Vagina (tissue), 2 donors: Measurements from ENCODE around the gene MSI2. TPM values are rescaled to one million over a fixed set of nuclear protein-coding genes. Genes with fewer than 3 reads are reported as not detected.

Experiments
- DNase-seq, 2 donors: peaks; one replicate each; pipeline ENCODE4 v3.0.0-alpha.2; 2017; ENCODE audit errors: extremely low spot score in 2 of 2
- H3K27ac ChIP-seq: fragments of 200-600 bp; sonication (generic); one replicate; pipeline ENCODE4 v1.5.1; 2019
- H3K27me3 ChIP-seq: fragments of 200-600 bp; sonication (generic); one replicate; pipeline ENCODE4 v1.5.1; 2019
- H3K36me3 ChIP-seq, 2 donors: fragments of 200-600 bp; sonication (generic); one replicate each; pipeline ENCODE4 v1.5.1; 2017 to 2019
- H3K4me1 ChIP-seq: fragments of 200-600 bp; sonication (generic); one replicate; pipeline ENCODE4 v1.5.1; 2019
- H3K4me3 ChIP-seq, 2 donors: fragments of 200-600 bp; sonication (generic); 1 replicate in 1 of 2; 2 replicates in 1 of 2; pipeline ENCODE4 v1.5.1; 2016 to 2019
- H3K9me3 ChIP-seq: fragments of 200-600 bp; sonication (generic); one replicate; pipeline ENCODE4 v1.5.1; 2019
- CTCF ChIP-seq, 3 experiments: fragments of 450-650 bp in 2 of 3; fragments of 200-600 bp in 1 of 3; sonication (generic) in 1 of 3; IDR thresholded peaks; one replicate each; pipeline ENCODE4 v1.5.1; 2017 to 2019; ENCODE audit warnings: antibody characterized with exemption in 3 of 3, mild to moderate bottlenecking in 2 of 3, moderate library complexity in 2 of 3
- POLR2A ChIP-seq, 2 donors: fragments of 450-650 bp; IDR thresholded peaks; one replicate each; pipeline ENCODE4 v1.6.1; 2017; ENCODE audit warnings: antibody characterized with exemption in 2 of 2, mild to moderate bottlenecking in 2 of 2, moderate library complexity in 2 of 2
- POLR2AphosphoS5 ChIP-seq, 2 donors: sonication (generic); formaldehyde crosslinking; IDR thresholded peaks; one replicate each; pipeline ENCODE4 v1.9.0; 2017; ENCODE audit warnings: antibody characterized with exemption in 2 of 2, mild to moderate bottlenecking in 2 of 2, low read depth in 1 of 2; ENCODE audit not compliant: insufficient read depth in 1 of 2
- intact Hi-C: fragments of 100-400 bp; cut with DNase I; formaldehyde crosslinking; loops from one replicate; pipeline ENCODE4 v1.15.1; 2023
- total RNA-seq: library from RNA; depleted of rRNA; stranded (reverse); fragments of >200 nt; gene quantifications from one replicate; pipeline ENCODE4 v1.2.3, GENCODE V29; 2016

MSI2 gene
- total RNA-seq, 1 donor from 2014 or later: 27.3 TPM

GRCh38 chr17:57373048-57373447, 116.7 kb downstream of the MSI2 start:
- Histone ChIP-seq H3K36me3 (no peaks in the 10 kb centered on the region), H3K4me1 (peaks cover 7% of the 10 kb centered on the region), H3K27me3 (no peaks in the 10 kb centered on the region), H3K27ac (no peak overlapping the region), H3K4me3 (no peak overlapping the region), H3K9me3 (no peaks in the 10 kb centered on the region)
- no peak for DNase-seq
- intact Hi-C loops: no loop called here
- TF ChIP-seq POLR2A (IDR thresholded peaks at IDR 0.05) (no peak), CTCF (IDR thresholded peaks at IDR 0.05) (no peak)

DNA sequence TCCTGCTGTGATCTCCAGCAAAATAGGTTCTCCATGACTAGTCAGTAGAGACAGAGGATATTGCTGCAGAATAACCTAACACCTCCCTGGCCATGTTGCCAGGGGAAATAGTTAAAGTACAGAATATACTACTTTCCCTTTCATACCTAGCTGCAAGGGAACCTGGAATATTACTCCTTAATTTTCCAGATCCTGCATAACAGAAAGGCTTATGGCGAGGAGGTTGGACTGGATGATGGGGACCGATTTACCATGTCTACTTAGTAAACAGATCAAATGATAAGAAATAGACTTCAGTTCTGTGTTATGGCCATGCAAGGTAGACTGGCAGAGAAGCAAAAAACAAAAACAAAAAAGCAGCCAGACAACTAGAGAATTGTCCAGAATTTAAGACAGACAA, 117.4 kb downstream of the MSI2 start:
- no peaks in the 10 kb centered on the region for H3K27me3 ChIP-seq
- intact Hi-C loops: no loop called here
- H3K27ac ChIP-seq: no peak overlapping the region

GRCh38 chr17:57375040-57375769, 118.9 kb downstream of the MSI2 start:
- Histone ChIP-seq H3K9me3 (no peaks in the 10 kb centered on the region), H3K27me3 (no peaks in the 10 kb centered on the region), H3K27ac (no peak overlapping the region), H3K4me1 (peaks cover 5% of the 10 kb centered on the region), H3K36me3 (no peaks in the 10 kb centered on the region), H3K4me3 (no peak overlapping the region)
- TF ChIP-seq POLR2AphosphoS5 (IDR thresholded peaks at IDR 0.05; ENCODE audit: insufficient read depth in 1 of 2, low read depth in 1 of 2) (no peak), POLR2A (IDR thresholded peaks at IDR 0.05) (no peak), CTCF (IDR thresholded peaks at IDR 0.05) (no peak)
- intact Hi-C loops: no loop called here
- no peak for DNase-seq

More for the DNA sequence above, 117.4 kb downstream of the MSI2 start:
- TF ChIP-seq CTCF (IDR thresholded peaks at IDR 0.05) (no peak), POLR2A (IDR thresholded peaks at IDR 0.05) (no peak), POLR2AphosphoS5 (IDR thresholded peaks at IDR 0.05; ENCODE audit: insufficient read depth in 1 of 2, low read depth in 1 of 2) (no peak)
- DNase-seq: no peak
- H3K9me3 ChIP-seq: no peaks in the 10 kb centered on the region
- H3K4me1 ChIP-seq: peaks cover 7% of the 10 kb centered on the region
- no peak overlapping the region for H3K4me3 ChIP-seq
- H3K36me3 ChIP-seq: no peaks in the 10 kb centered on the region

- H3K27ac ChIP-seq: no peak overlapping the region
- no peaks in the 10 kb centered on the region for H3K27me3 ChIP-seq
- no peaks in the 10 kb centered on the region for H3K36me3 ChIP-seq
- intact Hi-C loops: no loop called here
- no peaks in the 10 kb centered on the region for H3K4me1 ChIP-seq
- no peak overlapping the region for H3K4me3 ChIP-seq
- H3K9me3 ChIP-seq: no peaks in the 10 kb centered on the region
- no peak for DNase-seq
- TF ChIP-seq POLR2AphosphoS5 (IDR thresholded peaks at IDR 0.05; ENCODE audit: insufficient read depth in 1 of 2, low read depth in 1 of 2) (no peak), CTCF (IDR thresholded peaks at IDR 0.05) (no peak), POLR2A (IDR thresholded peaks at IDR 0.05) (no peak)
Observed at GRCh38 chr17:57375770-57376225, 119.5 kb downstream of the MSI2 start.

DNA sequence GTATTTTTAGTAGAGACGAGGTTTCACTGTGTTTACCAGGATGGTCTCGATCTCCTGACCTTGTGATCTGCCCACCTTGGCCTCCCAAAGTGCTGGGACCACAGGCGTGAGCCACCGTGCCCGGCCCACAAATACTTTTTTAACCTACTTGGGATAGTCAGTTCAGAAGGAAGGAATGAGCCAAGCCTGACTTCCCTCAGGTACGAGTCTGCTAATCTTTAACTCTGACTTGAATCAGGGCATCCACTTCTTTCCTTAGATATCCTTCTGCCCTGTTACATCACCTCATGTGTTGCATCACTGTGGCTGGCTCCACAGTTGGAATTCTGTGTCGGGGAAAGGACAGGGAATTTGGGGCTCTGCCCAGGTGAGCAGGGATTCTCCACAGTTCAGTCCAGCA, 120.8 kb downstream of the MSI2 start:
- no peaks in the 10 kb centered on the region for H3K4me1 ChIP-seq
- TF ChIP-seq POLR2A (IDR thresholded peaks at IDR 0.05): no peak
- no peak for TF ChIP-seq CTCF (IDR thresholded peaks at IDR 0.05)
- no peak for TF ChIP-seq POLR2AphosphoS5 (IDR thresholded peaks at IDR 0.05; ENCODE audit: insufficient read depth in 1 of 2, low read depth in 1 of 2)
- intact Hi-C loops: no loop called here
- no peaks in the 10 kb centered on the region for H3K36me3 ChIP-seq
- H3K27me3 ChIP-seq: no peaks in the 10 kb centered on the region
- no peak overlapping the region for H3K27ac ChIP-seq
- no peak overlapping the region for H3K4me3 ChIP-seq
- H3K9me3 ChIP-seq: no peaks in the 10 kb centered on the region
- DNase-seq: no peak
